Measurements from ENCODE around the gene LHX1.

DNA sequence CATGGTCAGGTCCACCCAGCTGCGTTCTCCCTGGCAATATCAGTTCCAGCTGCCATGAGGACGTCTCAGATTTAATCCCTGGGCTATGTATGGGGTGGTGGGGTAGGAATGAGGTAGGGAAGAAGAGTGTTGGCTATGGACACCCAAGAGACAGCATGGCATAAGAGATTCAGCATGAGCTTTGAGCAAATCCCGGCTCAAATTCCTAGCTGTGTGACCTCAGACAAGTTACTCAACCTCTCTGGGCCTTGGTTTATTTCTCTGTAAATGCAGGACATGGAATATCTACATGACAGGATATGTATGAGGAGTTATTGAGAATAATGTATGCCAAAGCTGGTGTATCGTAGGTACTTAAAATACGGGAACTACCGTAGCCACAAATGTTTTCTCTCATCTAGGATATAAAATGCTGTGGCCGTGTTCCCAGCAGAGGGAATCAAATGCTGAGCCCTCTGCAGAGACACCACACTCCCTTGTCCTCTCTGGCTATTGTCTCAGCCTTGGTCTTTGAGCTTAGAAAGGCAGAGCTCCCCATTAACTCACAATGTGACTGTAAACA lies 17.8 kb upstream of the LHX1 start:
- no peak for TF ChIP-seq POLR2A (IDR thresholded peaks at IDR 0.05)
- TF ChIP-seq, protein P1, sequence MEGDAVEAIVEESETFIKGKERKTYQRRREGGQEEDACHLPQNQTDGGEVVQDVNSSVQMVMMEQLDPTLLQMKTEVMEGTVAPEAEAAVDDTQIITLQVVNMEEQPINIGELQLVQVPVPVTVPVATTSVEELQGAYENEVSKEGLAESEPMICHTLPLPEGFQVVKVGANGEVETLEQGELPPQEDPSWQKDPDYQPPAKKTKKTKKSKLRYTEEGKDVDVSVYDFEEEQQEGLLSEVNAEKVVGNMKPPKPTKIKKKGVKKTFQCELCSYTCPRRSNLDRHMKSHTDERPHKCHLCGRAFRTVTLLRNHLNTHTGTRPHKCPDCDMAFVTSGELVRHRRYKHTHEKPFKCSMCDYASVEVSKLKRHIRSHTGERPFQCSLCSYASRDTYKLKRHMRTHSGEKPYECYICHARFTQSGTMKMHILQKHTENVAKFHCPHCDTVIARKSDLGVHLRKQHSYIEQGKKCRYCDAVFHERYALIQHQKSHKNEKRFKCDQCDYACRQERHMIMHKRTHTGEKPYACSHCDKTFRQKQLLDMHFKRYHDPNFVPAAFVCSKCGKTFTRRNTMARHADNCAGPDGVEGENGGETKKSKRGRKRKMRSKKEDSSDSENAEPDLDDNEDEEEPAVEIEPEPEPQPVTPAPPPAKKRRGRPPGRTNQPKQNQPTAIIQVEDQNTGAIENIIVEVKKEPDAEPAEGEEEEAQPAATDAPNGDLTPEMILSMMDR (IDR thresholded peaks at IDR 0.05): no peak
